ENCODE data around the gene CES1. TPM values are rescaled to one million over a fixed set of nuclear protein-coding genes. Genes with fewer than 3 reads are reported as not detected.
A peak's percentile ranks its signal among the peaks of the same experiment; 100 is the strongest.
"Not testable (repeated sequence)": the region's sequence is repeated elsewhere in the genome, so short reads cannot be mapped to it uniquely, and the experiment has no call there.

The CES1 gene
- total and polyA plus RNA-seq, 10 of the 15 experiments (the other 5 are each of a cell fraction or from before 2014, with no cell fraction given): 0.08 to 0.69 (median 0.27) TPM; not detected in 6

DNA sequence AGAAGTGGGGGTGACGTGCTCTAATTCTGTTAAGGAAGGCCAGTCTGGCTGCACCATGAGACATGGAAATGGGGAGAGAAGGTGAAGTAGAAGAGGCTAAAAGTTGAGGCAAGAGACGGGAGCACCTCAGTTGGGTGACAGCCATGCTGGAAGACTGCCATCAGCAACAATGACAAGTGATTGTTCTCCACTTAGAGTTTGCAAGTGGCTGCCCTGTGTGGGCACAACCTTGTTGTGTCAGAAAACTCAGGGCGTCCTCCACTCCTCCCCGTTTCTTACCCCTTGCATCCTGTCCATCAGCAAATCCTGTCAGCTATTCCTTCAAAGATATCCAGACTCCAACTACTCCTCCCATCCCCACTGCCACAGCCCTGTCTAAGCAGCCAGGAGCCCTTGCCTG, 17.6 kb downstream of the CES1 start:
- RAD21 ChIA-PET (ENCODE audit: unreplicated experiment): no interaction called here

DNA sequence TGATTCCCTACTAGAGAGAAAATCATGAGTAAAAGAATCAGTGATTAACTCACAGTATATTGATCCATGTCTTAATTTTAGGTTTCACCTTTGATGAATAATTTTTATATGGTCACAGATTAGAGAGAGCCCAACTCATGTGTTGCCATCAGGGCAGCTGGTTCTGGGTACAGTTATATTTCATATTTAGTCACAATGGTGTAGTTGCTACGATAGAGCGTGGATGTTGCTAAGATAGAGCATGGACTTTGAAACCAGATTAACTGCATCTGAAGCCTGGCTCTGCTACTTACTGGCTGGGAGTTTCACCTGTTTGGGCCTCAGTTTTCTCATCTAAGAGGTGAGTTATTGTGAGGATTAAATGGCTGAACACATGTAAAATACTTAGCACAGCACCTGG, 18.7 kb downstream of the CES1 start:
- ATAC-seq; SMC1A ChIA-PET (ENCODE audit: uncharacterized antibody, unreplicated experiment); H3K4me3 ChIP-seq; H3K4me2 ChIP-seq (ENCODE audit: control insufficient read depth, insufficient read depth); intact Hi-C loops (cut with micrococcal nuclease; ENCODE audit: unreplicated experiment); H3K4me1 ChIP-seq (ENCODE audit: control insufficient read depth, insufficient read depth, low read length); H4K20me1 ChIP-seq (ENCODE audit: control insufficient read depth, insufficient read depth); FAIRE-seq; BruUV-seq (replicated peaks); H2AFZ ChIP-seq (ENCODE audit: control insufficient read depth, low read depth, low read length); H3K79me2 ChIP-seq (ENCODE audit: control insufficient read depth, insufficient read depth, low read length); POLR2A ChIA-PET; H3K27ac ChIP-seq (ENCODE audit: control insufficient read depth, insufficient read depth); H3K27me3 ChIP-seq (replicated peaks in 1 of 2; ENCODE audit: control insufficient read depth in 2 of 2, insufficient read depth in 2 of 2, low read length in 1 of 2); H3K36me3 ChIP-seq (ENCODE audit: control insufficient read depth in 2 of 2, insufficient read depth in 2 of 2, low read length in 1 of 2); H3K9ac ChIP-seq (ENCODE audit: control insufficient read depth, insufficient read depth, low read length); RAD21 ChIA-PET (ENCODE audit: unreplicated experiment); DNase-seq (ENCODE audit: low read depth, low spot score); H3K9me3 ChIP-seq (replicated peaks; ENCODE audit: control insufficient read depth, insufficient read depth, low read length); in situ Hi-C loops (cut with MboI): not testable (repeated sequence)
- WGBS (ENCODE audit: insufficient coverage, insufficient replicate concordance, low lambda C conversion rate, missing lambda C conversion rate): 3% methylated on average over 2 of the region's 2 CpGs
- CTCF ChIA-PET: interaction anchor here (0.6 kb wide), 1 partner anchor 562 kb away, joined by 4 read pairs; no protein-coding TSS in a partner anchor

More for the DNA sequence above, 17.6 kb downstream of the CES1 start:
- Histone ChIP-seq H3K27ac (ENCODE audit: control insufficient read depth, insufficient read depth) (no peak overlapping the region), H3K4me3 (no peak overlapping the region), H3K27me3 (replicated peaks in 1 of 2; ENCODE audit: control insufficient read depth in 2 of 2, insufficient read depth in 2 of 2, low read length in 1 of 2) (no peaks in the 10 kb centered on the region; a peak in 1 of 4 replicates), H3K36me3 (ENCODE audit: control insufficient read depth in 2 of 2, insufficient read depth in 2 of 2, low read length in 1 of 2) (no peaks in the 10 kb centered on the region), H2AFZ (ENCODE audit: control insufficient read depth, low read depth, low read length) (no peak overlapping the region), H3K4me1 (ENCODE audit: control insufficient read depth, insufficient read depth, low read length) (no peaks in the 10 kb centered on the region), H4K20me1 (ENCODE audit: control insufficient read depth, insufficient read depth) (no peaks in the 10 kb centered on the region), H3K9me3 (replicated peaks; ENCODE audit: control insufficient read depth, insufficient read depth, low read length) (no peaks in the 10 kb centered on the region), H3K9ac (ENCODE audit: control insufficient read depth, insufficient read depth, low read length) (no peak overlapping the region), H3K79me2 (ENCODE audit: control insufficient read depth, insufficient read depth, low read length) (no peaks in the 10 kb centered on the region), H3K4me2 (ENCODE audit: control insufficient read depth, insufficient read depth) (no peak overlapping the region)
- in situ Hi-C loops (cut with MboI): no loop called here
- intact Hi-C loops (cut with micrococcal nuclease; ENCODE audit: unreplicated experiment): no loop called here
- CTCF ChIA-PET: no interaction called here
- POLR2A ChIA-PET: no interaction called here
- BruUV-seq (replicated peaks): no TSS peak
- no peak for TF ChIP-seq FOXK2 (IDR thresholded peaks at IDR 0.05)
- no peak for TF ChIP-seq GABPA (IDR thresholded peaks at IDR 0.05; ENCODE audit: low read depth)
- no peak for TF ChIP-seq HDAC2 (IDR thresholded peaks at IDR 0.05)
- no peak for TF ChIP-seq MYC (IDR thresholded peaks at IDR 0.05; ENCODE audit: insufficient read depth, insufficient read length, insufficient replicate concordance, low read length, severe bottlenecking)
- no peak for TF ChIP-seq HCFC1 (IDR thresholded peaks at IDR 0.05; ENCODE audit: low read length)
- TF ChIP-seq, protein P1, sequence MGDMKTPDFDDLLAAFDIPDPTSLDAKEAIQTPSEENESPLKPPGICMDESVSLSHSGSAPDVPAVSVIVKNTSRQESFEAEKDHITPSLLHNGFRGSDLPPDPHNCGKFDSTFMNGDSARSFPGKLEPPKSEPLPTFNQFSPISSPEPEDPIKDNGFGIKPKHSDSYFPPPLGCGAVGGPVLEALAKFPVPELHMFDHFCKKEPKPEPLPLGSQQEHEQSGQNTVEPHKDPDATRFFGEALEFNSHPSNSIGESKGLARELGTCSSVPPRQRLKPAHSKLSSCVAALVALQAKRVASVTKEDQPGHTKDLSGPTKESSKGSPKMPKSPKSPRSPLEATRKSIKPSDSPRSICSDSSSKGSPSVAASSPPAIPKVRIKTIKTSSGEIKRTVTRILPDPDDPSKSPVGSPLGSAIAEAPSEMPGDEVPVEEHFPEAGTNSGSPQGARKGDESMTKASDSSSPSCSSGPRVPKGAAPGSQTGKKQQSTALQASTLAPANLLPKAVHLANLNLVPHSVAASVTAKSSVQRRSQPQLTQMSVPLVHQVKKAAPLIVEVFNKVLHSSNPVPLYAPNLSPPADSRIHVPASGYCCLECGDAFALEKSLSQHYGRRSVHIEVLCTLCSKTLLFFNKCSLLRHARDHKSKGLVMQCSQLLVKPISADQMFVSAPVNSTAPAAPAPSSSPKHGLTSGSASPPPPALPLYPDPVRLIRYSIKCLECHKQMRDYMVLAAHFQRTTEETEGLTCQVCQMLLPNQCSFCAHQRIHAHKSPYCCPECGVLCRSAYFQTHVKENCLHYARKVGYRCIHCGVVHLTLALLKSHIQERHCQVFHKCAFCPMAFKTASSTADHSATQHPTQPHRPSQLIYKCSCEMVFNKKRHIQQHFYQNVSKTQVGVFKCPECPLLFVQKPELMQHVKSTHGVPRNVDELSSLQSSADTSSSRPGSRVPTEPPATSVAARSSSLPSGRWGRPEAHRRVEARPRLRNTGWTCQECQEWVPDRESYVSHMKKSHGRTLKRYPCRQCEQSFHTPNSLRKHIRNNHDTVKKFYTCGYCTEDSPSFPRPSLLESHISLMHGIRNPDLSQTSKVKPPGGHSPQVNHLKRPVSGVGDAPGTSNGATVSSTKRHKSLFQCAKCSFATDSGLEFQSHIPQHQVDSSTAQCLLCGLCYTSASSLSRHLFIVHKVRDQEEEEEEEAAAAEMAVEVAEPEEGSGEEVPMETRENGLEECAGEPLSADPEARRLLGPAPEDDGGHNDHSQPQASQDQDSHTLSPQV (IDR thresholded peaks at IDR 0.05): no peak
- TF ChIP-seq ZBED1 (IDR thresholded peaks at IDR 0.05; ENCODE audit: borderline replicate concordance): no peak
- 3% methylated on average over 3 of the region's 4 CpGs for WGBS (ENCODE audit: insufficient coverage, insufficient replicate concordance, low lambda C conversion rate, missing lambda C conversion rate)
- SMC1A ChIA-PET (ENCODE audit: uncharacterized antibody, unreplicated experiment): no interaction called here
- ATAC-seq (no peak), DNase-seq (ENCODE audit: low read depth, low spot score) (no peak), FAIRE-seq (no peak)

DNA sequence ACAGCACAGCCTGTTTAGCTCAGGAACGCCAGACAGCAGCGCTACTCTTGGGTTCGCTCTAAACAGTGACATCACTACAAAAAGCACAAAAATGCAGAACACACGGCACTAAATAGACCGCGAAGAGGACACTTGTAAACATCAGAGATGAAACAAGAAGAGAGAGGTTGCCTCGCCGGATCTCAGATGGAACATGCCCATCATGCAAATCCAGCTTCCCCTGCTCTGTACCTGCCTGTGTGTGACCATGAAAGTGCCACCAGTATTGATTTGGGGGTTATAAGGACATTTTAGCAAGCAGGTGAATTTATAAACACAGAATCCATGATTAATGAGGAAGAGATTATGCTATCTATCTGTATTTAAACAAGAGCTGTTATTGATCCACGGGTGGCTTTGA, 19.2 kb downstream of the CES1 start:
- 8% methylated on average over 9 of the region's 9 CpGs for WGBS (ENCODE audit: insufficient coverage, insufficient replicate concordance, low lambda C conversion rate, missing lambda C conversion rate)
- ATAC-seq; H3K36me3 ChIP-seq (ENCODE audit: control insufficient read depth in 2 of 2, insufficient read depth in 2 of 2, low read length in 1 of 2); H3K79me2 ChIP-seq (ENCODE audit: control insufficient read depth, insufficient read depth, low read length); H3K9ac ChIP-seq (ENCODE audit: control insufficient read depth, insufficient read depth, low read length); H3K27me3 ChIP-seq (replicated peaks in 1 of 2; ENCODE audit: control insufficient read depth in 2 of 2, insufficient read depth in 2 of 2, low read length in 1 of 2); SMC1A ChIA-PET (ENCODE audit: uncharacterized antibody, unreplicated experiment); H3K4me2 ChIP-seq (ENCODE audit: control insufficient read depth, insufficient read depth); DNase-seq (ENCODE audit: low read depth, low spot score); H3K9me3 ChIP-seq (replicated peaks; ENCODE audit: control insufficient read depth, insufficient read depth, low read length); in situ Hi-C loops (cut with MboI); RAD21 ChIA-PET (ENCODE audit: unreplicated experiment); BruUV-seq (replicated peaks); intact Hi-C loops (cut with micrococcal nuclease; ENCODE audit: unreplicated experiment); H3K27ac ChIP-seq (ENCODE audit: control insufficient read depth, insufficient read depth); H3K4me1 ChIP-seq (ENCODE audit: control insufficient read depth, insufficient read depth, low read length); H2AFZ ChIP-seq (ENCODE audit: control insufficient read depth, low read depth, low read length); H3K4me3 ChIP-seq; H4K20me1 ChIP-seq (ENCODE audit: control insufficient read depth, insufficient read depth); POLR2A ChIA-PET: not testable (repeated sequence)
- peak; percentile 38 for FAIRE-seq
- CTCF ChIA-PET: interaction anchor here (0.6 kb wide), 1 partner anchor 561 kb away, joined by 4 read pairs; no protein-coding TSS in a partner anchor
